GM06990 (cell line): Measurements from ENCODE around the gene AZU1.

Experiments
- DNase-seq: peaks from one replicate; pipeline ENCODE4 v3.0.0-alpha.2; 2011; ENCODE audit not compliant: insufficient read length; ENCODE audit errors: extremely low read depth
- H3K27me3 ChIP-seq: replicated peaks from 2 replicates; pipeline ENCODE4 v1.6.0; 2011; ENCODE audit warnings: low read length; ENCODE audit not compliant: control insufficient read depth, insufficient read depth
- H3K36me3 ChIP-seq: 2 replicates; pipeline ENCODE4 v1.5.1; 2011; ENCODE audit warnings: low read length; ENCODE audit not compliant: control insufficient read depth, insufficient read depth
- H3K4me3 ChIP-seq: replicated peaks from 2 replicates; pipeline ENCODE4 v1.5.1; 2011; ENCODE audit warnings: low read depth, mild to moderate bottlenecking, control low read depth, low read length
- TF ChIP-seq, protein P1 (sequence below): IDR thresholded peaks from 2 replicates; pipeline ENCODE4 v1.5.1; 2011; ENCODE audit warnings: low read length, control low read depth, mild to moderate bottlenecking, inconsistent platforms; ENCODE audit not compliant: insufficient read depth, poor library complexity, severe bottlenecking

AZU1 gene

DNA sequence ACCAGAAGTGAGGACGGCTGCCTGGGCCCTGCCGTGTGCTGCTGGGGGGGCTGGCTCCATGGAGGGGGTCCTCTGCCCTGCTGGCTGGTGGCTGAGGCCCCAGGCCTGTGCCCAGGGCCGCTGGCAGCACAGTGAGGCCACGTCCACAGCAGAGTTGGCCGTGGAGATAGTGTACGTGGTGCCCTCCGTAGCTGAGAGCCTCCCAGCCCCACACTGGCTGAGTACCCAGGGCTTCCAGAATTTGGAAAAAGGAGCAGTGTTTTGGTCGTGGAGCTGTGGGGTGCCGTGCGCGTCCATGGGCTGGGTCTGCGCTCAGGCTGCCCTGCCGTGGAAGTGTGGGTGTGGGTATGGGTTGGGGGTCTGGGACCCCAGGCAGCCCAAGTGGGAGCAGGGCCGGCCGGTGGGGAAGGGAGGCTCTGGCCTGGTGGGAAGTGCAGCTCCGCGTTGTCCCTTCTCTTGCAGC, 24.5 kb upstream of the AZU1 start:
- peaks cover 68% of the 10 kb centered on the region for H3K36me3 ChIP-seq
- peak; percentile 1 for DNase-seq
- no peaks in the 10 kb centered on the region for H3K27me3 ChIP-seq
- TF ChIP-seq, protein P1, sequence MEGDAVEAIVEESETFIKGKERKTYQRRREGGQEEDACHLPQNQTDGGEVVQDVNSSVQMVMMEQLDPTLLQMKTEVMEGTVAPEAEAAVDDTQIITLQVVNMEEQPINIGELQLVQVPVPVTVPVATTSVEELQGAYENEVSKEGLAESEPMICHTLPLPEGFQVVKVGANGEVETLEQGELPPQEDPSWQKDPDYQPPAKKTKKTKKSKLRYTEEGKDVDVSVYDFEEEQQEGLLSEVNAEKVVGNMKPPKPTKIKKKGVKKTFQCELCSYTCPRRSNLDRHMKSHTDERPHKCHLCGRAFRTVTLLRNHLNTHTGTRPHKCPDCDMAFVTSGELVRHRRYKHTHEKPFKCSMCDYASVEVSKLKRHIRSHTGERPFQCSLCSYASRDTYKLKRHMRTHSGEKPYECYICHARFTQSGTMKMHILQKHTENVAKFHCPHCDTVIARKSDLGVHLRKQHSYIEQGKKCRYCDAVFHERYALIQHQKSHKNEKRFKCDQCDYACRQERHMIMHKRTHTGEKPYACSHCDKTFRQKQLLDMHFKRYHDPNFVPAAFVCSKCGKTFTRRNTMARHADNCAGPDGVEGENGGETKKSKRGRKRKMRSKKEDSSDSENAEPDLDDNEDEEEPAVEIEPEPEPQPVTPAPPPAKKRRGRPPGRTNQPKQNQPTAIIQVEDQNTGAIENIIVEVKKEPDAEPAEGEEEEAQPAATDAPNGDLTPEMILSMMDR, result no peak
- no peak overlapping the region for H3K4me3 ChIP-seq

DNA sequence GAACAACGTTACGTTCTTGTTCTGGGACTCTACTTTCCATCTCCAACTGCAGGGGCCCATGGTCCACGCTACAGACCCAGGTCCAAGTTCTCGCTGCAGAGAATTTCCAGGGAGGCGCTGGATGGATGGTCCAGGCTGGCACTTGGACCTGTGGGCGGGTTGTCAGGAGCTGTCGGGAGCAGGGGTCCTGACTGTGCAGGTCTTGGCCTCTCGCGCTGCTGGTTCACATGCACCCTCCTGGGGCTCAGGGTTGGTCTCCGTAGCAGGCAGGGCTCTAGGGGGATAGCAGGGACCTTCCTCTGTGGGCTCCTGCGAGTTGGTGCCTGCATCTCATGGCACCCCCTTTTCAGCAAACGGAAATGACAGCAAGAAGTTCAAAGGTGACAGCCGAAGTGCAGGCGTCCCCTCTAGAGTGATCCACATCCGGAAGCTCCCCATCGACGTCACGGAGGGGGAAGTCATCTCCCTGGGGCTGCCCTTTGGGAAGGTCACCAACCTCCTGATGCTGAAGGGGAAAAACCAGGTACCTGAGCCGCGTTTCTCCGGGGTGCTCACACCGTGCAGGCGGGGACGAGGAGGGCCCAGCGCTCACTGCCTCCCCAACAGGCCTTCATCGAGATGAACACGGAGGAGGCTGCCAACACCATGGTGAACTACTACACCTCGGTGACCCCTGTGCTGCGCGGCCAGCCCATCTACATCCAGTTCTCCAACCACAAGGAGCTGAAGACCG, 23.8 kb upstream of the AZU1 start:
- Histone ChIP-seq H3K36me3 (peaks cover 68% of the 10 kb centered on the region), H3K4me3 (no peak overlapping the region), H3K27me3 (no peaks in the 10 kb centered on the region)
- TF ChIP-seq, protein P1, result no peak
- no peak for DNase-seq

DNA sequence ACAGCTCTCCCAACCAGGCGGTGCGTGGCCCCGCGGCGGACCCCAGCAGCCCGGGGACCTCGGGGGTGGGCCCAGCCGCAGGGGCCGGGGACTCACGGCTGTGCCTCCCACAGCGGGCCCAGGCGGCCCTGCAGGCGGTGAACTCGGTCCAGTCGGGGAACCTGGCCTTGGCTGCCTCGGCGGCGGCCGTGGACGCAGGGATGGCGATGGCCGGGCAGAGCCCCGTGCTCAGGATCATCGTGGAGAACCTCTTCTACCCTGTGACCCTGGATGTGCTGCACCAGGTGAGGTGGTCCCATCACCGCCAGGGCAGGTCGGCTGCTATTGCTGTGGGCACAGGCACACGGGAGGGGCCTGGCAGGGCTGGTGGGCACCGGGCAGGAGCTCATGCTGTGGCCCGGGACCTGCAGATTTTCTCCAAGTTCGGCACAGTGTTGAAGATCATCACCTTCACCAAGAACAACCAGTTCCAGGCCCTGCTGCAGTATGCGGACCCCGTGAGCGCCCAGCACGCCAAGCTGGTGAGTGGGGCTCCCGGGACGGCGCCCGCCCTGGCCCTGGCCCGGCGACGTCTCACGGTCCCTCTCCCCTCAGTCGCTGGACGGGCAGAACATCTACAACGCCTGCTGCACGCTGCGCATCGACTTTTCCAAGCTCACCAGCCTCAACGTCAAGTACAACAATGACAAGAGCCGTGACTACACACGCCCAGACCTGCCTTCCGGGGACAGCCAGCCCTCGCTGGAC, 23.0 kb upstream of the AZU1 start:
- H3K4me3 ChIP-seq, result no peak overlapping the region
- no peaks in the 10 kb centered on the region for H3K27me3 ChIP-seq
- H3K36me3 ChIP-seq, result peaks cover 64% of the 10 kb centered on the region
- DNase-seq, result no peak
- TF ChIP-seq, protein P1, result no peak

DNA sequence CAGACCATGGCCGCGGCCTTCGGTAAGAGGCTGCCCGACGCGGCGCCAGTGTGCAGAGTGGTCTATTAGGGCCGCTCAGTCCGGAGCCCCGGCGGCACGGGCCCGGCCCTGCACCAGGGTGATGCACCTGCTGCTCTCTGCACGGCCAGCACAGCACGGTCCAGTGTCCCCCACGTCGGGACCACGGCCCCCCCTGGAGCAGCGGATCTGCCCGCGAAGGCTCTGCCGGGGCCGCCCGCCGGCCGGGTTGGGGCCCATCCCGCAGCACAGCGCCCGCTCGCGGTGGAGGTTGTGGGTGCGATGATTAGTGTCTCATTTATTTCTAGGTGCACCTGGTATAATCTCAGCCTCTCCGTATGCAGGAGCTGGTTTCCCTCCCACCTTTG, 22.5 kb upstream of the AZU1 start:
- Histone ChIP-seq H3K27me3 (no peaks in the 10 kb centered on the region), H3K36me3 (peaks cover 66% of the 10 kb centered on the region), H3K4me3 (no peak overlapping the region)
- DNase-seq, result no peak
- TF ChIP-seq, protein P1, result no peak

DNA sequence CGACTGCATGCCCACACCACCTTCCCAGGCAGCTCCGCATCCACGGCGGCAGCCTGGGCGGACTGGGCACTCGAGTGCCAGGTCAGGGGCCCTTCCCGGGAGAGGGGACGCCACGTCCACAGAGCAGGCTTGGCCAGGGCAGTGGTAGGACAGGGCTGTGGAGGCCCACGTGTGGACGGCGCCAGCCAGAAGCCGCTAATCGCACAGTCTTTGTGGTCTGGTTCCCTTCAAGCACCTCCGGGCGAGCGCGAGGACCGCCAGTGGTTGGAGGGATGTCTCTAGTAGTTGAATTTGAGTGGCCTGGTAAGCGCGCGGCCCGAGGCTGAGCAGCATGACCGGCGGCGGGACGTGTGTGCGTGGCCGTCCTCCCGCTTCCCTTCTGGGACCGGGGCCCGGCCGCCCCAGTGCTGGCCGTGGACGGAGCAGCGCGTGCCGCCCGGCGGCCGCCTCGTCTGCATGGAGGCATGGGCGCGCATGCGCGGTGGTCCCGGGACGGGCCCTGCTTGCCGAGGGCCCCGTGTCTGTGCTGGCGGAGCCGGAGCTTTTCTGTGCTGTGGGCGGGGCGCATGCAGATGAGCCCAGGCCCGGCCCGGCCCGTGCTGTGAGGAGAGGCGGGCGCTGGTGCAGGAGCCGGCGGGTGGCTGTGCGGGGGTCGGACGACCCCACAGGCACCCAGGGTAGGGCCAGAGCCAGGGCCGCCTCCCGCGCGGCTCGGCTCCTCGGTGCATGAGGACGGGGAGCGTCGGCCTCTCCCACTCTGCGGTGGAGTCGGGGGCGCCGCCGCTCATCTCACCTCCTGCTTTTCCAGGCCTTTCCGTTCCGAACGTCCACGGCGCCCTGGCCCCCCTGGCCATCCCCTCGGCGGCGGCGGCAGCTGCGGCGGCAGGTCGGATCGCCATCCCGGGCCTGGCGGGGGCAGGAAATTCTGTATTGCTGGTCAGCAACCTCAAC, 21.8 kb upstream of the AZU1 start:
- Histone ChIP-seq H3K27me3 (no peaks in the 10 kb centered on the region), H3K36me3 (peaks cover 67% of the 10 kb centered on the region), H3K4me3 (no peak overlapping the region)
- no peak for DNase-seq
- TF ChIP-seq, protein P1, result no peak
